ENCODE measurements around the gene SBNO2.

DNA sequence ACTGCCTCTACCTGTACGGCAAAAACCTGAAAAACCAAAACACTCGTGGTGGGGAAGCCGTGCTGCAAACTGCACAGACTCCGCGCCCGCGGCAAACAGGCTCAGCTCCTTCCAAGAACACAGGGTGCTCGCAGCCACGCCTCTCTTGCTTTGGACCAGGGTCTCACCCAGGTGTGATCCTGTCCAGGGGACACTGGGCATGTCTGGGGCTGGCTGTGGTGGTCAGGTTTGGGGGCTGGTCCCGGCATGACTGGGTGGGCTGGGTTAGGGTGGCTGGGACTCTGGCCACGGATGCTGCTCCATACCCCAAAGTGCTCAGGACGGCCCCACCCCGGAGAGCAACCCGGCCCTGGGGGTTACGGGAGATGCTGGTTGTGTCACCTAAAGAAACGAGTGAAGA lies 56.4 kb downstream of the SBNO2 start:
- TF ChIP-seq ARNTL (CRISPR knock-in tag; IDR thresholded peaks at IDR 0.05; ENCODE audit: borderline replicate concordance, low read depth) (no peak), ISL1 (CRISPR knock-in tag; IDR thresholded peaks at IDR 0.05) (no peak), ESRRG (CRISPR knock-in tag; IDR thresholded peaks at IDR 0.05) (no peak), ZNF565 (CRISPR knock-in tag; conservative IDR thresholded peaks at IDR 0.05; ENCODE audit: low read depth) (no peak)
- TF ChIP-seq, protein P1, sequence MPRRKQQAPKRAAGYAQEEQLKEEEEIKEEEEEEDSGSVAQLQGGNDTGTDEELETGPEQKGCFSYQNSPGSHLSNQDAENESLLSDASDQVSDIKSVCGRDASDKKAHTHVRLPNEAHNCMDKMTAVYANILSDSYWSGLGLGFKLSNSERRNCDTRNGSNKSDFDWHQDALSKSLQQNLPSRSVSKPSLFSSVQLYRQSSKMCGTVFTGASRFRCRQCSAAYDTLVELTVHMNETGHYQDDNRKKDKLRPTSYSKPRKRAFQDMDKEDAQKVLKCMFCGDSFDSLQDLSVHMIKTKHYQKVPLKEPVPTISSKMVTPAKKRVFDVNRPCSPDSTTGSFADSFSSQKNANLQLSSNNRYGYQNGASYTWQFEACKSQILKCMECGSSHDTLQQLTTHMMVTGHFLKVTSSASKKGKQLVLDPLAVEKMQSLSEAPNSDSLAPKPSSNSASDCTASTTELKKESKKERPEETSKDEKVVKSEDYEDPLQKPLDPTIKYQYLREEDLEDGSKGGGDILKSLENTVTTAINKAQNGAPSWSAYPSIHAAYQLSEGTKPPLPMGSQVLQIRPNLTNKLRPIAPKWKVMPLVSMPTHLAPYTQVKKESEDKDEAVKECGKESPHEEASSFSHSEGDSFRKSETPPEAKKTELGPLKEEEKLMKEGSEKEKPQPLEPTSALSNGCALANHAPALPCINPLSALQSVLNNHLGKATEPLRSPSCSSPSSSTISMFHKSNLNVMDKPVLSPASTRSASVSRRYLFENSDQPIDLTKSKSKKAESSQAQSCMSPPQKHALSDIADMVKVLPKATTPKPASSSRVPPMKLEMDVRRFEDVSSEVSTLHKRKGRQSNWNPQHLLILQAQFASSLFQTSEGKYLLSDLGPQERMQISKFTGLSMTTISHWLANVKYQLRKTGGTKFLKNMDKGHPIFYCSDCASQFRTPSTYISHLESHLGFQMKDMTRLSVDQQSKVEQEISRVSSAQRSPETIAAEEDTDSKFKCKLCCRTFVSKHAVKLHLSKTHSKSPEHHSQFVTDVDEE (CRISPR knock-in tag; IDR thresholded peaks at IDR 0.05) = no peak
